GM19395 (cell line): ENCODE measurements around the gene ELN.
"Not testable (repeated sequence)": the region's sequence is repeated elsewhere in the genome, so short reads cannot be mapped to it uniquely, and the experiment has no call there.

Experiments
- ATAC-seq: cut with Tn5 transposase; IDR thresholded peaks from one replicate; pipeline ENCODE4 v1.9.1; 2021; ENCODE audit warnings: mild to moderate bottlenecking, moderate library complexity; ENCODE audit not compliant: unreplicated experiment

The ELN gene

GRCh38 chr7:74040791-74041520 is 13.0 kb downstream of the ELN start:
- no peak for ATAC-seq

- ATAC-seq: no peak
These were observed 15.0 kb downstream of the ELN start for GRCh38 chr7:74042746-74043522.

- no peak for ATAC-seq
These were observed 15.6 kb downstream of the ELN start for GRCh38 chr7:74043523-74043951.

GRCh38 chr7:74044366-74045350 is 16.7 kb downstream of the ELN start:
- ATAC-seq: no peak

DNA sequence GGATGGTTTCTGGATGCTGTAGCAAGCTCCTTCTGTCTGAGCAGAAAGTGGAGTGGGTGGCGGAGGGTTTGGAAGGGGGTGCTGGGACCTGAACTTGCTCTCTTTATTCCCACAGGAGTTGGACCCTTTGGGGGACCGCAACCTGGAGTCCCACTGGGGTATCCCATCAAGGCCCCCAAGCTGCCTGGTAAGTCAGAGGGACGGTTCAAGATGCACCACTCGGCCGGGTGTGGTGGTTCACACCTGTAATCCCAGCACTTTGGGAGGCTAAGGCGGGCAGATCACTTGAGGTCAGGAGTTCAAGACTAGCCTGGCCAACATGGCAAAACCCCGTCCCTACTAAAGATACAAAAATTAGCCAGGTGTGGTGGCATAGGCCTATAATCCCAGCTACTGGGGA is 18.6 kb downstream of the ELN start:
- ATAC-seq: not testable (repeated sequence)

DNA sequence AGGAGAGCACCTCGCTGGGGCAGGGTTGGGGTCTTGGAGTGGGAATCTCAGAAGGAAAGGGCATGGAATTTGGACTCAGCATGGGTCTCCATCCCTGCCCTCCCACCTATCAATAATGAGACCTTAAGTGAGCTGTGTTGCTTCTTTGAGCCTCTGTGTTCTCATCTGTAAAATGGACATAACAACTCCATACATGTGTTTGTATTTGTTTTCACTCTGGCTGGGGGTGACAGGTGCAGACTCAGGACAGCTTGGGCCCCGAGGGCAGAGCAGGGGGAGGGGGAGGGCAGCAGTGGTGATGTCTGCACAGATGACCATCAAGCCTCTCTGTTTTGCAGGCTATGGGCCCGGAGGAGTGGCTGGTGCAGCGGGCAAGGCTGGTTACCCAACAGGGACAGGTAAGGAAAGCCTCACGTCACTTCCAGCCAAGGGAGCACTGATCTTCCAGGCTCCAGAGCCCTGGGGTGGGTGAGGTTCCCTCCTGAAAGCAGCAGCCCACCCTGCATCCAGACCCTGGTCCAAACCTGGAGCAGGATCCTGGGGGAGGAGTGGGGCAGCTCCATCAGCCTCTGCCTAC is 19.9 kb downstream of the ELN start:
- no peak for ATAC-seq

DNA sequence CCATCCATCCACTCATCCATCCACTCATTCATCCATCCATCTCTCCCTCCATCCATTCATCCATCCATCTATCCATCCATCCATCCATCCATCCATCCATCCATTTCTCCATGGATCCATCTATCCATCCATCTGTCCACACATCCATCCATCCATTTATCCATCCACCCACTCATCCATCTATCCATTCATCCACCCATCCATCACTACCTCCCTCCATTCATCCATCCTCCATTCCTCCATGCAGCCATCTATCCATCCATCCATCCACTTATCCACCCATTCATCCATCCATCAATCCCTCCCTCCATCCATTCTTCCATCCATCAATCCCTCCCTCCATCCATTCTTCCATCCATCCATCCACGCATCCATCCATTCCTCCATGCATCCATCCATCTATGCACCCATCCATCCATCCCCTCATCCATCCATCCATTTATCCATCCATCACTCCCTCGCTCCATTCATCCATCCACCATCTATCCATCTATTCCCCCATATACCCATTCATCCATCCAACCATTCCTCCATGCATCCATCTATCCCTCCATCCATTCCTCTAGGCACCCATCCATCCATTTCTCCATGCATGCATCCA is 21.1 kb downstream of the ELN start:
- ATAC-seq: no peak

DNA sequence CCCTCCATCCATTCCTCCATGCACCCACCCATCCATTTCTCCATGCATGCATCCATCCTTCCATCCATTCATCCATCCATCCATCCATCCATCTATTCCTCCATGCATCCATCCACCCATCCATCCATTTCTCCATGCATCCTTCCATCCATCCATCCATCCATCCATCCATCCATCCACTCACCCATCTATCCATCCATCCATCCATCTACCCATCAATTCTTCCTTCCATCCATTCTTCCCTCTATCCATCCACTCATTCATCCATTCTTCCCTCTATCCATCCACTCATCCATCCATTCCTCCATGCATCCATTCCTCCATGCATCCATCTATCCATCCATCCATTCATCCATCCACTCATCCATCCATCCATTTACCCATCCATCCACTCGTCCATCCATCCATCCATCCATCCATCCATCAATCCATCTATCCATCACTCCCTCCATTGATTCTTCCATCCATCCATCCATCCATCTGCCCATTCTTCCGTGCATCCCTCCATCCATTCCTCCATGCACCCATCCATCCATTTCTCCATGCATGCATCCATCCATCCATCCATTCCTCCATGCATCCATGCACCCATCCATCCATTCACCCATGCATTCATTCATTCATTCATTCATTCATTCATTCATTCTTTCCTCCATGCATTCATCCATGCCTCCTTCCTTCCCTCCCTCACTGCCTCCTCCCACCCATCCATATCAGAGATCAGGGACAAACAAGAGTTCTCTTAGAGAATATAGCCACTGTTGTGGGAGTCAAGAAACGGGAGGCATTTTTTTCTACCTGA is 22.2 kb downstream of the ELN start:
- ATAC-seq: no peak

- ATAC-seq: no peak
These were observed 23.2 kb downstream of the ELN start for GRCh38 chr7:74051193-74051592.

GRCh38 chr7:74051629-74052410 is 23.8 kb downstream of the ELN start:
- ATAC-seq: no peak

DNA sequence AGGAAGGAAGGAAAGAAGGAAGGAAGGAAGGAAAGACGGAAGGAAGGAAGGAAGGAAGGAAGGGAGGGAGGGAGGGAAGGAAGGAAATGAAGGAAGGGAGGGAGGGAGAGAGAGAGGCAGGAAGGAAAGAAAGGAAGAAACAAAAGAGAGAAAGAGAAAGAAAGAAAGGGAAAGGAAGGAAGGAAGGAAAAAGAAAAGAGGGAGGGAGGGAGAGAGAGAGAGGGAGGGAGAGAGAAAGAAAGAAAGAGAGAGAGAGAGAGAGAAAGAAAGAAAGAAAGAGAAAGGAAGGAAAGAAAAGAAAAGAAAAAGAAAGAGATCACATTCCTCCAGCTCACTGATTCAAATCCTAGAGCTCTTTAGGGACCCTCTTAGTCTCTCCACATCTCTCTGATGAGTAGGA is 24.7 kb downstream of the ELN start:
- no peak for ATAC-seq

GRCh38 chr7:74053589-74054186 is 25.7 kb downstream of the ELN start:
- ATAC-seq: no peak

DNA sequence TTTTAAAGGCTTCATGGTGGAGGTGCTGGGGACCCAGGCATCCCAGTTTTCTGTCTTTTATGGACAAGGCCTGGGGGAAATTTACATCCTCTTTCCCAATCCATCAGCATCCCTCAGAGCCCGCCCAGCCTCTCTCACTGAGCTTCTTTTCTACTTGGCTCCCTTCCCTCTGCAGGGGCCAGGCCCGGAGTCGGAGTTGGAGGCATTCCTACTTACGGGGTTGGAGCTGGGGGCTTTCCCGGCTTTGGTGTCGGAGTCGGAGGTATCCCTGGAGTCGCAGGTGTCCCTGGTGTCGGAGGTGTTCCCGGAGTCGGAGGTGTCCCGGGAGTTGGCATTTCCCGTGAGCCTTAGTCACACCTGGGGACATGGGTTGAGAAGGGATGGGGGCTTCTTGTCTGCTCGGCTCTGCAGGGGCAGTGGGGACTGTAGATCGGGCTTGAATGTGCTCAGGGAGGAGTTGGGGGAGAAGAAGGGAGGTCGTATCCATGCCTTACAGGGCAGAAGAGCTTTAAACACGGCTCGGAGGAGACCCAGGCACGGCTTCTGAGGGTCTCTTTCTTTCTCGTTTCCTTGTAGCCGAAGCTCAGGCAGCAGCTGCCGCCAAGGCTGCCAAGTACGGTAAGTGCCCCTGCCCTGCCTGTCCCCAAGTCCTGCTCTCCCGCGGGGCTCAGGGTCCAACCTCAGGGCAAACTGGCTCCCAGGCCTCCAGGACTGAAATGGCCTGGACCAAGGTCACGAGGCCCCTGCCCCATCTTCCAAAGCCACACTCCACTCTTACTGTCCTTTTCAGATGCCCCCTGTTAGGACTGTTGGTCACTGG is 28.3 kb downstream of the ELN start:
- ATAC-seq: no peak

- ATAC-seq: no peak
These were observed 29.4 kb downstream of the ELN start for GRCh38 chr7:74057216-74057925.

DNA sequence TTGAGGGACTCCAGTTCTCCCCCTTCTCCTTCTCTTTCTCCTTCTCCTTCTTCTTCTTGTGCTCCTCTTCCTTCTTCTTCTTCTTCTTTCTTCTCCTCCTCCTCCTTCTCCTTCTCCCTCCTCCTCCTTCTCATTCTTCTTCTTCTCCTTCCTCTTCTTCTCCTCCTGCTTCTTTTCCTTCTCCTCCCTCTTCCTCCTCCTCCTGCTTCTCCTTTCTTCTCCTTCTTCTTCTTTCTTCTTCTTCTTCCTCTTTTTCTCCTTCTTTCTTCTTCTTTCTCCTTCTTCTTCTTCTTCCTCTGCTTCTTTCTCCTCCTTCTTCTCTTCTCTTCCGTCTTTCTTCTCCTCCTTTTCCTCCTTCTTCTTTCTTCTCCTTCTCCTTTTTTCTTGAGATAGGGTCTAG is 30.0 kb downstream of the ELN start:
- no peak for ATAC-seq

GRCh38 chr7:74058486-74058885 is 30.5 kb downstream of the ELN start:
- no peak for ATAC-seq

DNA sequence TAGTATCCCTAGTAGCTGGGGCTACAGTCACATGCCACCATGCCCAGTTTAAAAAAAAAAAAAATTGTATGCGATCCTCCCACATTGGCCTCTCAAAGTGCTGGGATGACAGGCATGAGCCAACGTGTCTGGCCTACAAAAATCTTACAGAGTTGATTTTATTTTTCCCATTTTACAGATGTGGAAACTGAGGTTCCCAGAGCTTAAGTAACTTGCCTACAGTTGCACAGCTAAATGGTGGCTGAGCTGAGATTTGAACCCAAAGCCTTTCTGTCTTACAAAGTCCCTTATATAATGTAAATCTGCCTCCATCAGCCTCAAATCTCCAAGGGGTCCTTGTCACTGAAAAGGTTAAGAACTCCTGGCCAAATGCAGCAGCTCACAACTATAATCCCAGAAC is 31.1 kb downstream of the ELN start:
- ATAC-seq: no peak
